GM12878 (cell line): ENCODE data around the gene SP3. TPM values are rescaled to one million over a fixed set of nuclear protein-coding genes. Genes with fewer than 3 reads are reported as not detected.

Experiments
- ATAC-seq: fragments of 200-7000 bp; cut with Tn5 transposase; 3 replicates; pipeline ENCODE4 v1.9.1; 2020; ENCODE audit warnings: mild to moderate bottlenecking, moderate library complexity
- BruUV-seq: library from RNA; stranded (reverse); fragments of 400-500 nt; replicated peaks from 2 replicates; lab custom pipeline; 2021; lab: Mats Ljungman, UMichigan
- CTCF ChIA-PET: fragments of 300-600 bp; sonication (Branson Sonifier 250); formaldehyde crosslinking; extraction: SDS; loops from one replicate; lab custom pipeline; 2021; ENCODE audit warnings: inconsistent platforms; lab: Yijun Ruan, JAX
- POLR2A ChIA-PET: fragments of 350-600 bp; formaldehyde crosslinking; extraction: SDS; loops from one replicate; lab custom pipeline; 2021; ENCODE audit warnings: inconsistent platforms; lab: Charles Lee
- RAD21 ChIA-PET: fragments of 300-600 bp; sonication (Branson Sonifier 250); formaldehyde crosslinking; loops from one replicate; lab custom pipeline; 2023; ENCODE audit warnings: antibody characterized with exemption; ENCODE audit not compliant: unreplicated experiment; lab: Charles Lee
- SMC1A ChIA-PET: fragments of 300-600 bp; sonication (Branson Sonifier 250); formaldehyde crosslinking; loops from one replicate; lab custom pipeline; 2023; ENCODE audit not compliant: unreplicated experiment, uncharacterized antibody; lab: Charles Lee
- DNase-seq: peaks from one replicate; pipeline ENCODE4 v3.0.0-alpha.2; 2011; ENCODE audit warnings: low read depth, low spot score
- FAIRE-seq: peaks from 3 replicates; lab custom pipeline; 2011; peaks lifted over from hg19 to GRCh38; lab: Jason Lieb, UNC
- H2AFZ ChIP-seq: 2 replicates; pipeline ENCODE4 v1.6.0; 2011; ENCODE audit warnings: low read depth, low read length, control low read depth; ENCODE audit not compliant: control insufficient read depth
- H3K27ac ChIP-seq: 2 replicates; pipeline ENCODE4 v1.5.1; 2011; ENCODE audit warnings: control low read depth; ENCODE audit not compliant: control insufficient read depth, insufficient read depth
- H3K27me3 ChIP-seq, 2 experiments: replicated peaks in 1 of 2; 2 replicates each; pipeline versions ENCODE4 v1.6.0 to v1.6.1; 2011; ENCODE audit warnings: low read length in 1 of 2; ENCODE audit not compliant: control insufficient read depth in 2 of 2, insufficient read depth in 2 of 2
- H3K36me3 ChIP-seq, 2 experiments: 2 replicates each; pipeline ENCODE4 v1.5.1; 2011; ENCODE audit warnings: low read length in 1 of 2; ENCODE audit not compliant: control insufficient read depth in 2 of 2, insufficient read depth in 2 of 2
- H3K4me1 ChIP-seq: 2 replicates; pipeline ENCODE4 v1.6.1; 2011; ENCODE audit warnings: mild to moderate bottlenecking, low read length, moderate library complexity, mixed read lengths; ENCODE audit not compliant: control insufficient read depth, insufficient read depth
- H3K4me2 ChIP-seq: 2 replicates; pipeline ENCODE4 v1.6.0; 2011; ENCODE audit warnings: control low read depth; ENCODE audit not compliant: control insufficient read depth, insufficient read depth
- H3K4me3 ChIP-seq: fragments of 200-600 bp; sonication (generic); 2 replicates; pipeline ENCODE4 v1.5.1; 2016
- H3K79me2 ChIP-seq: 2 replicates; pipeline ENCODE4 v1.6.0; 2011; ENCODE audit warnings: low read length; ENCODE audit not compliant: control insufficient read depth, insufficient read depth
- H3K9ac ChIP-seq: 2 replicates; pipeline ENCODE4 v1.8.0; 2011; ENCODE audit warnings: low read length, control low read depth, mixed read lengths; ENCODE audit not compliant: control insufficient read depth, insufficient read depth
- H3K9me3 ChIP-seq: replicated peaks from 3 replicates; pipeline ENCODE4 v1.5.1; 2011; ENCODE audit warnings: mild to moderate bottlenecking, low read length; ENCODE audit not compliant: control insufficient read depth, insufficient read depth
- H4K20me1 ChIP-seq: 2 replicates; pipeline ENCODE4 v1.6.0; 2011; ENCODE audit not compliant: control insufficient read depth, insufficient read depth
- ATF7 ChIP-seq: fragments of 450-650 bp; IDR thresholded peaks from 2 replicates; pipeline ENCODE4 v1.6.1; 2016; ENCODE audit warnings: low read depth, mild to moderate bottlenecking
- BACH1 ChIP-seq: fragments of 450-650 bp; IDR thresholded peaks from 2 replicates; pipeline ENCODE4 v1.6.1; 2017; ENCODE audit warnings: mild to moderate bottlenecking, borderline replicate concordance
- BHLHE40 ChIP-seq, 2 experiments: fragments of 450-650 bp in 1 of 2; IDR thresholded peaks; 2 replicates each; pipeline ENCODE4 v1.6.1; 2011 to 2017; ENCODE audit warnings: low read depth in 2 of 2, borderline replicate concordance in 1 of 2, improper control_type of control experiment in 1 of 2, low read length in 1 of 2, mild to moderate bottlenecking in 1 of 2
- BMI1 ChIP-seq: fragments of 450-650 bp; IDR thresholded peaks from 2 replicates; pipeline ENCODE4 v1.6.1; 2016; ENCODE audit warnings: mild to moderate bottlenecking, moderate library complexity, borderline replicate concordance
- CBFB ChIP-seq: IDR thresholded peaks from 2 replicates; pipeline ENCODE4 v1.6.1; 2016; ENCODE audit warnings: antibody characterized with exemption, low read depth
- CREB1 ChIP-seq: IDR thresholded peaks from 2 replicates; pipeline ENCODE4 v1.6.1; 2012; ENCODE audit warnings: low read depth, mild to moderate bottlenecking, inconsistent platforms
- EZH2 ChIP-seq: IDR thresholded peaks from 2 replicates; pipeline ENCODE4 v1.6.1; 2012; ENCODE audit warnings: low read depth, mild to moderate bottlenecking, control low read depth, inconsistent platforms, low read length, borderline replicate concordance; ENCODE audit not compliant: control insufficient read depth
- JUND ChIP-seq: IDR thresholded peaks from 2 replicates; pipeline ENCODE4 v1.6.1; 2012; ENCODE audit warnings: low read depth, mild to moderate bottlenecking, low read length, improper control_type of control experiment, moderate library complexity
- LARP7 ChIP-seq: fragments of 450-650 bp; IDR thresholded peaks from 2 replicates; pipeline ENCODE4 v1.6.1; 2017; ENCODE audit warnings: mild to moderate bottlenecking
- NR2F1 ChIP-seq: fragments of 450-650 bp; conservative IDR thresholded peaks from 2 replicates; pipeline ENCODE4 v1.6.1; 2017; ENCODE audit warnings: mild to moderate bottlenecking
- POLR2AphosphoS2 ChIP-seq: IDR thresholded peaks from 2 replicates; pipeline ENCODE4 v1.6.1; 2011; ENCODE audit warnings: low read depth, mild to moderate bottlenecking, low read length, improper control_type of control experiment, moderate library complexity
- POLR2AphosphoS5 ChIP-seq: IDR thresholded peaks from 2 replicates; pipeline ENCODE4 v1.6.1; 2011; ENCODE audit warnings: mild to moderate bottlenecking, low read length, inconsistent platforms
- RAD21 ChIP-seq: IDR thresholded peaks from 2 replicates; pipeline ENCODE4 v1.6.1; 2011; ENCODE audit warnings: mild to moderate bottlenecking, low read depth, low read length, moderate library complexity; ENCODE audit not compliant: insufficient read depth
- RB1 ChIP-seq: fragments of 450-650 bp; formaldehyde crosslinking; IDR thresholded peaks from 2 replicates; pipeline ENCODE4 v1.6.1; 2017; ENCODE audit warnings: mild to moderate bottlenecking, borderline replicate concordance
- RELA ChIP-seq: fragments of 450-650 bp; IDR thresholded peaks from 2 replicates; pipeline ENCODE4 v1.8.0; 2014; ENCODE audit warnings: borderline replicate concordance; ENCODE audit not compliant: partially characterized antibody
- SIN3A ChIP-seq: IDR thresholded peaks from 2 replicates; pipeline ENCODE4 v1.6.1; 2012; ENCODE audit warnings: low read depth, low read length, improper control_type of control experiment
- SPI1 ChIP-seq: IDR thresholded peaks from 2 replicates; pipeline ENCODE4 v1.6.1; 2011; ENCODE audit warnings: low read depth, mild to moderate bottlenecking, low read length, moderate library complexity, borderline replicate concordance; ENCODE audit not compliant: insufficient read depth
- SREBF1 ChIP-seq: IDR thresholded peaks from 2 replicates; pipeline ENCODE4 v1.6.1; 2012; ENCODE audit warnings: mild to moderate bottlenecking, low read length
- ZNF207 ChIP-seq: fragments of 450-650 bp; IDR thresholded peaks from 2 replicates; pipeline ENCODE4 v1.6.1; 2014; ENCODE audit warnings: antibody characterized with exemption, mild to moderate bottlenecking, borderline replicate concordance
- ZNF24 ChIP-seq: fragments of 450-650 bp; IDR thresholded peaks from 2 replicates; pipeline ENCODE4 v1.6.1; 2017; ENCODE audit warnings: antibody characterized with exemption, mild to moderate bottlenecking
- WGBS: methylation state at CpG from one replicate; pipeline ENCODE4 v1.1.6; 2016; ENCODE audit warnings: low lambda C conversion rate; ENCODE audit not compliant: insufficient replicate concordance, insufficient coverage; ENCODE audit errors: missing lambda C conversion rate; 5-methylcytosine and 5-hydroxymethylcytosine counted together
- in situ Hi-C: fragments of 300-500 bp; cut with MboI; formaldehyde crosslinking; loops from 9 replicates; pipeline ENCODE4 v1.14.3; 2018; ENCODE audit warnings: mixed read lengths
- intact Hi-C: fragments of 100-400 bp; cut with micrococcal nuclease; formaldehyde crosslinking; loops from one replicate; pipeline ENCODE4 v1.14.2; 2022; ENCODE audit not compliant: unreplicated experiment
- polyA plus RNA-seq, 11 experiments: library from polyadenylated mRNA; depleted of rRNA in 4 of 11; unstranded in 6 of 11; stranded (reverse) in 5 of 11; fragments of >200 nt; fragmentation: Nextera tagmentation in 4 of 11; fragmentation: Illumina TruSeq in 1 of 11; extraction: Ambion mirVana in 4 of 11; extraction: Trizol in 1 of 11; gene quantifications; 1 replicate in 1 of 11; 2 replicates in 10 of 11; pipeline versions ENCODE4 v1.2.1 to v1.2.3, GENCODE V29; 2011 to 2016; ENCODE audit warnings: inconsistent platforms in 2 of 11, missing spikeins in 2 of 11, low read depth in 1 of 11
- total RNA-seq, 4 experiments: library from RNA; depleted of rRNA in 3 of 4; stranded (reverse); fragments of >200 nt in 3 of 4; fragmentation: Illumina TruSeq in 1 of 4; extraction: Trizol in 1 of 4; gene quantifications; 2 replicates each; pipeline versions ENCODE4 v1.2.1 to v1.2.3, GENCODE V29; 2013 to 2021
- TF ChIP-seq, protein P1 (sequence below): fragments of 450-650 bp; formaldehyde crosslinking; IDR thresholded peaks from 2 replicates; pipeline ENCODE4 v1.5.0; 2022; ENCODE audit warnings: mild to moderate bottlenecking, missing genetic modification characterization

Gene SP3
- total and polyA plus RNA-seq, 10 of the 15 experiments (the other 5 are each of a cell fraction or from before 2014, with no cell fraction given): 9.9 to 87.6 (median 52.4) TPM

DNA sequence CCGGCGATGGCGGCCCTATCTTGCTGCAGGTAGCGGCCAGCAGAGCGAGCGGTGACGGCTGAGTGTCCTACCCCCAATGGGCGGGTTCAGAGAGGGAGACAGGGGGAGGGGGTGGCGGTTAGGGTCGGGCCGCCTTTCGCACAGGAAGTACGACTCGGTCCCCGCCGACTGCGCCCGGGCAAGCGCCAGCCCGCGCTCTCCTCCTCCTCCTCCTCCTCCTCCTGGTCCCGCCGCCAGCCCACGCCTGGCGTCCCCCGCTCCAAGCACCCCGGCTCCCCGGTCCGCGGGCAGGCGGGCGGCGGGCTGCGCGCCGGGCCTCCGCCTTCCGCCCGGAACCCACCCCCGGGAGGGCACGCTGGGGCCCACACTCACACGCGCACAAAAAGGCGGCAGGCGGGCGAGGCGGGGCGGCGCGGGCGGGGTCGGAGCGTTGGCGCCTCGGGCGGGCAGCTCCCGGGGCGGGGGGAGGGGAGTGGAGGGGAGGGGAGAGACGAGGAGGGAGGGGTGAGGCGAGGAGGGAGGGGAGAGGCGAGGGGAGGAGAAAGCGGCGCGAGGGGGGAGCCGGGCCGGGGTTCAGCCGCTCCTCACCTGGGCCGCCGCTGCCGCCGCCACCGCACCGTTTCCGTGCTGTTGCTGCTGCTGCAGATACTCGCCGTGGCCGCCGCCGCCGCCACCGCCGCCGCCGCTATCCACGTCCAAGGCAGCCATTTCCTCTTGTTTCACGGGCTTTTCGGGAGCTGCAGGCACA lies 1.2 kb downstream of the SP3 start:
- SMC1A ChIA-PET: interaction anchor here (1.9 to 2.7 kb wide), 2 partner anchors 39 to 64 kb away, joined by 6 to 8 read pairs; no protein-coding TSS in a partner anchor
- TF ChIP-seq EZH2: no peak
- 0 out of 2 replicates have a peak, but pooled peaks have one; percentile 45 for TF ChIP-seq CREB1
- TF ChIP-seq NR2F1: peak; percentile 81
- 0 out of 2 replicates have a peak, but pooled peaks have one; percentile 39 for TF ChIP-seq ZNF24
- TF ChIP-seq SPI1: peak; percentile 11; the same call in 1 of the 2 replicates
- TF ChIP-seq SIN3A: no peak; the same call in 1 of the 2 replicates
- TF ChIP-seq POLR2AphosphoS5: peak; percentile 84
- no peak for TF ChIP-seq ATF7
- peak; percentile 92; the same call in 1 of the 2 replicates for TF ChIP-seq RB1
- no peak for TF ChIP-seq RAD21
- TF ChIP-seq JUND: no peak
- no peak for TF ChIP-seq BMI1
- peak; percentile 87 for TF ChIP-seq BACH1
- TF ChIP-seq LARP7: peak; percentile 85
- peak; percentile 50; the same call in 1 of the 2 replicates for TF ChIP-seq CBFB
- no peak for TF ChIP-seq RELA
- TF ChIP-seq ZNF207: peak; percentile 75; the same call in 1 of the 2 replicates
- TF ChIP-seq, protein P1, sequence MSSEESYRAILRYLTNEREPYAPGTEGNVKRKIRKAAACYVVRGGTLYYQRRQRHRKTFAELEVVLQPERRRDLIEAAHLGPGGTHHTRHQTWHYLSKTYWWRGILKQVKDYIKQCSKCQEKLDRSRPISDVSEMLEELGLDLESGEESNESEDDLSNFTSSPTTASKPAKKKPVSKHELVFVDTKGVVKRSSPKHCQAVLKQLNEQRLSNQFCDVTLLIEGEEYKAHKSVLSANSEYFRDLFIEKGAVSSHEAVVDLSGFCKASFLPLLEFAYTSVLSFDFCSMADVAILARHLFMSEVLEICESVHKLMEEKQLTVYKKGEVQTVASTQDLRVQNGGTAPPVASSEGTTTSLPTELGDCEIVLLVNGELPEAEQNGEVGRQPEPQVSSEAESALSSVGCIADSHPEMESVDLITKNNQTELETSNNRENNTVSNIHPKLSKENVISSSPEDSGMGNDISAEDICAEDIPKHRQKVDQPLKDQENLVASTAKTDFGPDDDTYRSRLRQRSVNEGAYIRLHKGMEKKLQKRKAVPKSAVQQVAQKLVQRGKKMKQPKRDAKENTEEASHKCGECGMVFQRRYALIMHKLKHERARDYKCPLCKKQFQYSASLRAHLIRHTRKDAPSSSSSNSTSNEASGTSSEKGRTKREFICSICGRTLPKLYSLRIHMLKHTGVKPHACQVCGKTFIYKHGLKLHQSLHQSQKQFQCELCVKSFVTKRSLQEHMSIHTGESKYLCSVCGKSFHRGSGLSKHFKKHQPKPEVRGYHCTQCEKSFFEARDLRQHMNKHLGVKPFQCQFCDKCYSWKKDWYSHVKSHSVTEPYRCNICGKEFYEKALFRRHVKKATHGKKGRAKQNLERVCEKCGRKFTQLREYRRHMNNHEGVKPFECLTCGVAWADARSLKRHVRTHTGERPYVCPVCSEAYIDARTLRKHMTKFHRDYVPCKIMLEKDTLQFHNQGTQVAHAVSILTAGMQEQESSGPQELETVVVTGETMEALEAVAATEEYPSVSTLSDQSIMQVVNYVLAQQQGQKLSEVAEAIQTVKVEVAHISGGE: peak; percentile 81
- no peak for TF ChIP-seq SREBF1
- TF ChIP-seq BHLHE40 (IDR thresholded peaks at IDR 0.05; ENCODE audit: borderline replicate concordance in 1 of 2, low read depth in 2 of 2, low read length in 1 of 2): peak; percentile 18 to 84; a peak in 2 of 4 replicates
- peak; percentile 52; the same call in 1 of the 2 replicates for TF ChIP-seq POLR2AphosphoS2

More for the DNA sequence above, 1.2 kb downstream of the SP3 start:
- Histone ChIP-seq H3K27ac (peak overlapping the region; percentile 97), H3K36me3 (peaks cover 0 to 6% of the 10 kb centered on the region in 2 experiments; a peak in 1 of 4 replicates), H3K9me3 (no peaks in the 10 kb centered on the region), H3K4me3 (peak overlapping the region; percentile 67; the same call in 1 of the 2 replicates), H3K27me3 (no peaks in the 10 kb centered on the region), H3K4me1 (no peaks in the 10 kb centered on the region; the same call in 1 of the 2 replicates), H3K9ac (peak overlapping the region; percentile 93), H3K4me2 (no peak overlapping the region; the same call in 1 of the 2 replicates), H3K79me2 (peaks cover 72% of the 10 kb centered on the region), H2AFZ (peak overlapping the region; percentile 40), H4K20me1 (no peaks in the 10 kb centered on the region)
- in situ Hi-C loops (no loop called here), intact Hi-C loops (loop anchor here (2.0 to 10.0 kb wide), 3 partner anchors 65 to 631 kb away; partner anchors contain the start of genes OLA1 and WIPF1)
- CTCF ChIA-PET: no interaction called here
- FAIRE-seq: peak; percentile 41
- POLR2A ChIA-PET: no interaction called here
- RAD21 ChIA-PET: interaction anchor here (0.6 kb wide), 1 partner anchor 964 kb away, joined by 3 read pairs; no protein-coding TSS in a partner anchor
- peak; percentile 62 for ATAC-seq
- WGBS: 0% methylated on average over 3 of the region's 87 CpGs
- no TSS peak for BruUV-seq
- DNase-seq: peak; percentile 66
